GM12873 (cell line): ENCODE data around the gene INSRR.

ENCODE experiments used
- TF ChIP-seq, protein P1 (sequence below): IDR thresholded peaks from 2 replicates; pipeline ENCODE4 v1.5.1; 2012; ENCODE audit warnings: low read depth, mild to moderate bottlenecking, moderate library complexity, low read length, control low read depth; ENCODE audit not compliant: insufficient read depth; ENCODE audit errors: missing control alignments

The INSRR gene

DNA sequence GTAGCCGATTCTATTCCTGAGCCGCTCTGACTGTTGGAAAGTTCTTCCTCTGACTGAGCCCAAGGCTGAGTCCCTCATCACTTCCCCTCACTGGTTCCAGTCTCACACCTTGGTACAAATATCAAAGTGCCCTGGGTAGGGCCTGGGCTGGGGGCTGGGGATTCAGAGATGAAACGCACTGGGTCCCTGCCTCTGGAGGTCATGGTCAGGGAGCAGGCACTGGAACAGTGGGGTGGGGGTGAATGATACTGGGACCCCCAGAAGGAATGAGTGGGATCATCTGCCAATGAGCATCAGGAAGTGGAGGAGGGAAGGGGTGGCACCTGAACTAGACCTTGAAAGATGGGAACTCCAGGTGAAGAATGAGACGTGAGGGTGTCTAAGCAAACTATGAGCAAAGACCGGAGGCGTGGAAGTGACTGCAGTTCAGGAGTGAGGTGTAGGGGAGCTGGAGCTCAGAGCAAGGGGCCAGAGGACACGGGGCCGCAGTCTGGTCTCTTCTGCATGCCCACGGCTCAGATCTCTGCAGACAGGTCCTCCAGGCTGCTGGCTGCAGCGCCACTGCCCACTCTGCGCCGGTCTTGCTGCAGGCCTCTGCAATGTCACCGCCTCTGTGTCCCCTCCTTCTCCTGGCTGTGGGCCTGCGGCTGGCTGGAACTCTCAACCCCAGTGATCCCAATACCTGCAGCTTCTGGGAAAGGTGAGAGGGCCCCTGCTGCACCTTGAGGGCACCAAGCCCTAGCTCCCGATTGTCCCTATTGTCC is 44.6 kb upstream of the INSRR start:
- TF ChIP-seq, protein P1, sequence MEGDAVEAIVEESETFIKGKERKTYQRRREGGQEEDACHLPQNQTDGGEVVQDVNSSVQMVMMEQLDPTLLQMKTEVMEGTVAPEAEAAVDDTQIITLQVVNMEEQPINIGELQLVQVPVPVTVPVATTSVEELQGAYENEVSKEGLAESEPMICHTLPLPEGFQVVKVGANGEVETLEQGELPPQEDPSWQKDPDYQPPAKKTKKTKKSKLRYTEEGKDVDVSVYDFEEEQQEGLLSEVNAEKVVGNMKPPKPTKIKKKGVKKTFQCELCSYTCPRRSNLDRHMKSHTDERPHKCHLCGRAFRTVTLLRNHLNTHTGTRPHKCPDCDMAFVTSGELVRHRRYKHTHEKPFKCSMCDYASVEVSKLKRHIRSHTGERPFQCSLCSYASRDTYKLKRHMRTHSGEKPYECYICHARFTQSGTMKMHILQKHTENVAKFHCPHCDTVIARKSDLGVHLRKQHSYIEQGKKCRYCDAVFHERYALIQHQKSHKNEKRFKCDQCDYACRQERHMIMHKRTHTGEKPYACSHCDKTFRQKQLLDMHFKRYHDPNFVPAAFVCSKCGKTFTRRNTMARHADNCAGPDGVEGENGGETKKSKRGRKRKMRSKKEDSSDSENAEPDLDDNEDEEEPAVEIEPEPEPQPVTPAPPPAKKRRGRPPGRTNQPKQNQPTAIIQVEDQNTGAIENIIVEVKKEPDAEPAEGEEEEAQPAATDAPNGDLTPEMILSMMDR: no peak

DNA sequence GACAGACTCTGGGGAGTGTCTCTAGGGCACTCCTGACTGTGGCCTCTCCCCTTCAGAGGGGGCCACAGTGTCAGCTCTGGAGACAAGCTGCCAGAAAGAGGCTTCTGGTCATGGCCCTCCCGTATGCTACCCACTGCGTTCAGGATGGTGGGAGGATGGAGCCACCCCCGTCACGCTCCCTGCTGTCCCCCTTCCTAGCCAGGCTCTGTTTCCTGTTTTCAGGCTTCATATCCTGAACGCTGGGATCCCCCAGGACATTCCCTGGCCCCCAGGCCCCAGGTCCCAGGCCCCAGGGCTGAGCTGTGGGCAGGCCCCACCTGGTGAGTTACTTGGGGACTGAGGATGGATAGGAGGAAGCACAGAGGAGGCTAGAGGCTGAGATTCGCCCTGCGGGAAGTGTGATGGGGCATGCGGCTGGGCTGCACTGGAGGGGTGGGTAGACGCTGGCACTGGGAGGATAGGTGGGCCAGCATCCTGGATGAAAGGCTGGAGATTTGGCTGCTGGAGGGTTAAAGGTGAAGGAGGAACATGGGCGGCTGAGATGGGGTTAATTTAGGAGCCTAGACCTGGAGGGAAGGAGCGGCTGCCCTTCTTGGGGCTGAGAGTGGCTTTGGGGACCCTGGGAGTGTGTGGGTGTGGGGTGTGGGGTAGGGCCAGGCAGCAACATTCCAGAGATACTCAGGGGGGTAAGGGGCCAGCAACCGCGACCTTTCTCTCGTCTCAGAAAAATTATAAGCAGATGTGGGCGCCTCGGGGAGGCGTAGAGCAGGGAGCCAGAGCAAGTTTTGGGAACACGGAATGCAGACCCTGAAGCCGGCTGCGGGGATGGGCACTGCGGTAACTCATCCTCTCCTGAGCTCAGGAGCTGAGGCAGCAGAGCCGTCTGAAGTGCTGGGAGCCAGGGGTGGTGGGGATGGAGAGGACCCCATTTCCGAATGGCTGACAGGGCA is 43.3 kb upstream of the INSRR start:
- TF ChIP-seq, protein P1: no peak

DNA sequence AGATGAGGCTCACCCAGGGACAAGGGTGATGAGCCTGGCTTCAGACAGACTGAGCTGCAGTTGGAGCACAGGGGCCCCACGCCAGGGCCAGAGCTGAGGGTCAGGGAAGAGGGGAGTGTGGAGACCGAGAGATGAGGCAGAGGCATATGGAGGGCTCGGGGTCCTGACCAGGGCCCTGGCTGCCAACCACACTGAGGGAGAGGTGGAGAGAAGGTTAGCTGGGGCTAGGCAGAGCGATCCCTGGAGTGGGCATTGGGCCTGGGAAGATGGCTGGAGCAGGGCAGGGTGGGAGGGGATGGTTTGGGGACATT is 42.6 kb upstream of the INSRR start:
- TF ChIP-seq, protein P1: no peak

DNA sequence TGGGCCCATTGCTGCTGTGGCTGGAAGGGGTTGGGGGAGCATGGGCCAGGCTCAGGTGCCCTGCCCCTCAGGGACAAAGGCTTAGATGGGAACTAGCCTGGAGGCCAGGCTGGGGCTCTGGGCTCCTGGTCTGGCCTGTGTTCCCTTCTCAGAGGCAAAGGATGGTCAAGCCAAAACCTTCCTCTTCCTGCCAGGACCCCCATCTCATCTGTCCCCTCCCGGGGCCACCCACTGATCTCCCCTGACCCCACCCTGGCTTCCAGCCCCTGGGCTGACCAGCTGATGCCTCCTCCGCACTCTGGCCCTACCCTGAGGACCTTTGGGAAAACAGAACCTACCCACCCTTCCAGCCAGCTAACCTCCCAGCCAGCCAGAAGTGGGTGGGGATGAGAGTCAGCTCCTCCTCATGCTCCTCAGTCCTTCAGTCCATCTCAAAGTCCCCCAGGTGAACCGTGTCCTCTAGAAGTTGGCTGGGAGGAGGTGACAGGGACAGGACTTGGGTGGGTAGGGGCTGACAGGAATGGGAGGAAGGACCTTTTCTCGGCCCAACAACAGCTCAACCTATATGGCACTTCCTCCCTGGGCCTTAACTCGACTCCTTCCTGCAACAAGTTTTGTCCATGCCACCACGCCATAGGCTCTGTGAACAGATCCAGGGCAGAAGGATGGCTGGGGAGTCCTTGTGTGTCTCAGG is 42.1 kb upstream of the INSRR start:
- TF ChIP-seq, protein P1: no peak

DNA sequence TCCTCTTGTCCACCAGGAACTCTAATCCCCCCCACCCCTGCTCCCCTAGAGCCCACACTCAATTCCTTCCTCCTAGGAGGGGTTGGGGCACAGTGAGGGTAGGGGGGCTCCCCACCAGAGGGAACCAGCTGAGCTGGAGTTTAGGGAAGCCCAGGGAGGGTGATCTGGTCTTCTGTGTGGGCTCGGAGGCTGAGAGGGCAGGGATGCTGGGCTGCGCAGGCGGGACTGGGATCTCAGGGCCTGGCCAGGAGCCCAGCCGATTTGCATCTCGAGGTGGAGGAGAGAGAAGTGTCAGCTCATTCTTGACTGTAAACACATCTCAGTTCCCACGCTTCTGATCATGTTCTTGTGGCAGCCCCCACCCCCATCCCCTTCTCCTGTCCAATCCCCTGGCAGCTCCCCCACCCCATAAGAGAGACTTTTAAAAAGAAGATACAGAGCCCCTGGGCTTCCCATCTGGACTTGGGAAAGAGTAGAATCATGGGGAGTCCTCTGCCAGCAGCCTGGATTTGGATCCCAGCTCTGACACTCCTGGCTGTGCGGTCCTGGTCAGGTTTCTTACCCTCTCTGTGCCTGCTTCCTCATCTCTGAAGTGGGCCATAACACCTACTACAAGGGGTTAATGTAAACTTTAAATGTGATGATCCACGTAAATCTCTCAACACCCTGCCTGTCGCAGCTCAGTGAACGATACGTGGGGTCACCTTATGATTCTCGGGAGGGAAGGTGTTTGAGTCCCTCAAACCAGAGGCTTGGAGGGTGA is 41.2 kb upstream of the INSRR start:
- TF ChIP-seq, protein P1: no peak

DNA sequence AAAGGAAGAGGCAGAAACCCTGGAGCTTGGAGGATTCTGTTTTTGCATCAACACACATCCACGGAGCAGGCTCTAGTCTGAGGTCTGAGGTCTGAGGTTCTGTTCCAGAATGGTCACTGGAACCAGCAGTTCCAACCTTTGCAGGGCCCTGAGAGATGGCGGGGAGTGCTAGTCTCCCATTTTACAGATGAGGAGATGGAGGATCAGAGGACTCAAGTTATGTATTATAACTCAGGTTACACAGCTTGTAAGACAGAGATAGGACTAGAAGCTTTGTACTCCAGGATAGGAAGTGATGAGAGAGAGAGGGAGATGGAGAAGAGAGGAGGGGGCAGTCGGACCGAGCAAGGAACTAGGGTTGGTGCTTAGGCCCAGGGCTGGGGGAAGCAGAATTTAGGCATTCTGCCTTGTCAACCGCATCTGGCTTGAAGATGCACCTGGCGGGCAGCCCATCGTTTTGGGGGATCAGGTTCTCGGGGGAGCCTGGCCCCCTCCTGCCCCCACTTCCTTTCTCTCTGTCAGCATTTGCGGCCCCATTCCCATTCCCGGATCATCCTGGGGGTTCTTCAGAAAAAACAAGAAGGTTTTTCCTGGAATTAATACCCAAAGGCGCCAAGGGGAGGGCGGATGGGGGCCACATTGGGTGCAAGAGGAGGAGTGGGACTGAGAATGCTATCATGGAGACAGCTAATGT is 40.2 kb upstream of the INSRR start:
- TF ChIP-seq, protein P1: no peak
